Measurements from ENCODE around the gene LCE6A. TPM values are rescaled to one million over a fixed set of nuclear protein-coding genes. Genes with fewer than 3 reads are reported as not detected.

The LCE6A gene
- polyA plus RNA-seq, 1 experiment = not detected

DNA sequence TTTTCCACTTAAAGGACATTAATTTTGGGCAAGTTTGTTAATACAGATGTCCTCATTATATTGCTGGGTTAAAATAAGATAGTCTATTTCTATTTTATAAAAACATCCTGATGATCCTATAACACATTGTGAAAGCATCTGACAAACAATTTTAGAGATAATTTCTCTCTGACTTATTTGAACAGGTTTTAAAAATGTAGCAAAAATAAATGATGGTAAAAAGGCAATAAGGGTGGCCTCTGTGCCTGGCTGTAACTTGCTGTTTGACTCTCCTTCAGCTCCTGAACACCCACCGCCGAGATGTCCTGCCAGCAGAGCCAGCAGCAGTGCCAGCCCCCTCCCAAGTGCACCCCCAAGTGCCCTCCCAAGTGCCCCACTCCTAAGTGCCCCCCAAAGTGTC is 15.5 kb upstream of the LCE6A start, which contains the start of gene LCE1A:
LCE1A (plus strand) TSS at position 301 of the 400 bp plus-strand sequence; CDS start at position 301, 0 bp downstream.
- no peak for DNase-seq (ENCODE audit: low read depth)
- no peaks in the 10 kb centered on the region for H3K27me3 ChIP-seq (ENCODE audit: control insufficient read depth, insufficient read depth, low read length)
- H3K4me3 ChIP-seq (ENCODE audit: low read depth, low read length) = no peak within 1 kb of the TSS
- H3K36me3 ChIP-seq (ENCODE audit: control insufficient read depth, insufficient read depth, low read length) = no peaks in the 10 kb centered on the region
- TF ChIP-seq CTCF (IDR thresholded peaks at IDR 0.05; ENCODE audit: insufficient read depth, low read depth, low read length) = no peak
- CTCF ChIA-PET = no interaction called here
- POLR2A ChIA-PET = no interaction called here

GRCh38 chr1:152836870-152837269 is 5.8 kb upstream of the LCE6A start:
- ChIA-PET POLR2A (no interaction called here), CTCF (interaction anchor here (0.7 kb wide), 1 partner anchor 182 kb away, joined by 3 read pairs; no protein-coding TSS in a partner anchor)
- no peak for TF ChIP-seq CTCF (IDR thresholded peaks at IDR 0.05; ENCODE audit: insufficient read depth, low read depth, low read length)
- Histone ChIP-seq H3K27me3 (ENCODE audit: control insufficient read depth, insufficient read depth, low read length) (no peaks in the 10 kb centered on the region), H3K4me3 (ENCODE audit: low read depth, low read length) (no peak overlapping the region), H3K36me3 (ENCODE audit: control insufficient read depth, insufficient read depth, low read length) (no peaks in the 10 kb centered on the region)
- DNase-seq (ENCODE audit: low read depth) = no peak

DNA sequence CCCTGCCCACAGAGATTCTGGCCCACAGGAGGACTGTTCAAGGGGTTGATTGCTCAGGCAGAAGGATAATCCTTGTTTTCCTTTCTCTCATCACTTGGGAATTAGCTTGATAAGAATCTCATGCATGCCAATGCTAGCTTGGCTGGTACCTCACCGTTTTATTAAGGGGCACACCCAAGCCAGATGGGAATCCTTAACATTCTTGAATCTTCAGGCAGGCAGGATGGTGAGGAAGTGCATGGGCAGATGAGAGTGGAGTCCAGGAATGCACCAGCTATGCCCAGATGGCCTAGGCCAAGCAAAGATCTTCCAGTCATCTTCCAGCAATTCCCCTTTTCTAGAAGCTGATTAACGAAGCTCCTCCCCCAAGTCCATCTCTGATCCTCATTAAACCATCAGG is 13.0 kb downstream of the LCE6A start:
- Histone ChIP-seq H3K36me3 (ENCODE audit: control insufficient read depth, insufficient read depth, low read length) (no peaks in the 10 kb centered on the region), H3K4me3 (ENCODE audit: low read depth, low read length) (no peak overlapping the region), H3K27me3 (ENCODE audit: control insufficient read depth, insufficient read depth, low read length) (no peaks in the 10 kb centered on the region)
- ChIA-PET POLR2A (no interaction called here), CTCF (interaction anchor here (1.7 to 6.2 kb wide), 2 partner anchors 16 to 70 kb away, joined by 5 to 39 read pairs; no protein-coding TSS in a partner anchor)
- DNase-seq (ENCODE audit: low read depth) = no peak
- no peak for TF ChIP-seq CTCF (IDR thresholded peaks at IDR 0.05; ENCODE audit: insufficient read depth, low read depth, low read length)

DNA sequence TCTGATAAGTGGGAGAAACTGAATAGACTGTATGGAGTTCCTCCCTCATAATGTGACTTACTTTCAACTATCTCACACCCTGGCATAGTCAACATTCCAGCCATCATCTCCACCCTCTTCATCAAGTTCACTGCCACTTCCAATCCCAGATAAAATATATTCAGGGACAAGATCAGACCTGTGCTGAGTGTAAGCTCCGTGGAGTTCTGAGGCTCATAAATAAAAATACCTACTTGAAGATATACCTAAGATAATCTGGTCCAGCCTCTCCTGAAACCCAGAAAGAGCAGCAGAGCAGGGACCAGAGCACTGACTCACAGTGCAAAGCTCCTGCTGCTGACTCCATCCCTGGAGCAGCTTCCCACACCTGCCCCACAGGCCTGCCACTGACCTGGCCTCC is 15.4 kb downstream of the LCE6A start:
- Histone ChIP-seq H3K27me3 (ENCODE audit: control insufficient read depth, insufficient read depth, low read length) (no peaks in the 10 kb centered on the region), H3K36me3 (ENCODE audit: control insufficient read depth, insufficient read depth, low read length) (no peaks in the 10 kb centered on the region), H3K4me3 (ENCODE audit: low read depth, low read length) (no peak overlapping the region)
- TF ChIP-seq CTCF (IDR thresholded peaks at IDR 0.05; ENCODE audit: insufficient read depth, low read depth, low read length) = no peak
- ChIA-PET POLR2A (no interaction called here), CTCF (interaction anchor here (6.2 kb wide), 1 partner anchor 13 kb away, joined by 39 read pairs; no protein-coding TSS in a partner anchor)
- no peak for DNase-seq (ENCODE audit: low read depth)

GRCh38 chr1:152859696-152860095 is 17.0 kb downstream of the LCE6A start, which contains the start of gene LCE7A:
Gene LCE7A, plus strand, starts transcription at chr1:152859996. Its CDS starts 702 bp downstream, at chr1:152860698.
- no peak for DNase-seq (ENCODE audit: low read depth)
- no peaks in the 10 kb centered on the region for H3K27me3 ChIP-seq (ENCODE audit: control insufficient read depth, insufficient read depth, low read length)
- ChIA-PET CTCF (no interaction called here), POLR2A (no interaction called here)
- H3K36me3 ChIP-seq (ENCODE audit: control insufficient read depth, insufficient read depth, low read length) = no peaks in the 10 kb centered on the region
- TF ChIP-seq CTCF (IDR thresholded peaks at IDR 0.05; ENCODE audit: insufficient read depth, low read depth, low read length) = no peak
- H3K4me3 ChIP-seq (ENCODE audit: low read depth, low read length) = no peak within 1 kb of the TSS
